Non-pigmented ciliary epithelial cell (primary cell): ENCODE measurements around the gene RBBP9.
A peak's percentile ranks its signal among the peaks of the same experiment; 100 is the strongest.
"Not testable (repeated sequence)": the region's sequence is repeated elsewhere in the genome, so short reads cannot be mapped to it uniquely, and the experiment has no call there.

Experiments used
- DNase-seq: peaks from one replicate; pipeline ENCODE4 v3.0.0-alpha.2; 2010; ENCODE audit warnings: low read depth

The RBBP9 gene

GRCh38 chr20:18504479-18505060, 7.5 kb upstream of the RBBP9 start:
- no peak for DNase-seq

GRCh38 chr20:18501672-18502071, 4.6 kb upstream of the RBBP9 start:
- DNase-seq: not testable (repeated sequence)

GRCh38 chr20:18497603-18498002, 578 bp upstream of the RBBP9 start:
- DNase-seq: no peak

DNA sequence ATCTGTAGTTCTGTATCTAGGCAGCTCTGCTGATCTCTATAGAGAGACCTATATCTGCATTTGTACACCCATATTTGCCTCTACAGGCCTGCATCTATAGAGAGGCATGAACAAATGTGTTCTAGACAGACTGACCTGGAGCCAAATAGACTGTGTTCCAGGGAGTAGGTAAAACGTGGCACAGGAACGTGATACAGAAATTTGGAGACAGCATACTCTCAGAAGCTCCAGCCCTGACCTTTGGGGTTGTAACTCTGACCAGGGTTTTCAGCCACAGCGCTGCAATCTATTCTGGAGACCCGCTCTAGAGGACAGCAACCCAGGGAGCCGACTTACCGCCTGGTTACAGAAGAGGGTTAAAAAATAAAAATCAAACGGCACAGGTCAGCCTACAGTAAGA, 983 bp downstream of the RBBP9 start:
- no peak for DNase-seq

GRCh38 chr20:18488301-18488700, 8.7 kb downstream of the RBBP9 start:
- DNase-seq: no peak

GRCh38 chr20:18481596-18481995, 15.4 kb downstream of the RBBP9 start:
- no peak for DNase-seq

GRCh38 chr20:18477821-18478220, 19.2 kb downstream of the RBBP9 start:
- no peak for DNase-seq

GRCh38 chr20:18477218-18477617, 19.8 kb downstream of the RBBP9 start:
- no peak for DNase-seq

DNA sequence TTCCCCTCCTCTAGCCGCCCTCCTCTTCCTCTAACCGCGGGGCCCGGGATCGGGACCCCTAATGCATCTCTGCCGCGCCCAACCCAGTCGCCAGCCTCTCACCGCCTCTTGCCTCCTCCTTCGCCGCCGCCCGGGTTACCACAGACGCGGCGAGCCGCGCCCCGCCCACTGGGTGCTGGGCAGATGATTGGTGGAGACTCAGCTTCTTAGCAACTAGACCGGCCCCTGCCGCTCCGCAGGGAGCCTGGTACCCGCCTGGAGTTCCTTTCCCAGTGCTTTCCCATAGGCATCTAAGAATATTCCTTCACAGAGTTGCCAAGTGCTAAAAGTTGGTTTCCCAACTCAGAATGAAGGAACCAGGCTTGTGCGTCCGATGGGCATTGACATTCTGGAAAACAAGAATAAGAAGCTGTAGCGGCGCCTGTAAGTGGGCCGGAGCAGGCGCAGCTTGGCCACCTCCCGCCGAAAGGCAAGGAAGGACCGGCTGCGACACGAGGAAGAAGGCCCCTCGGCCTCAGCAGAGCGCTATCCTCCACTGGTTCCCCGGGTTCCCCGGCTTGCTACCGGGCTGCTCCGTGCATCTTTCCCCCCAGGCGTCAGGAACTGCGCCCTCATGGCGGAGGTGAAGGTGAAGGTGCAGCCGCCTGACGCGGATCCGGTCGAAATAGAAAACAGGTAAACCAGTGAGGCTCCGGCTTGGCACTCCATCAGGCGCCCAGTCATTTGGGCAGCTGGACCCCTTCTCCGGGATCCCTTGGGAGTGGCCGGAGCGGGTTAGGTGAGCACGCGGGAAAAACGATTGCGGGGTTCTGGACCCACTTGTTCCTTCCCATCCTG, 29.9 kb downstream of the RBBP9 start, which contains the start of the genes DZANK1 and POLR3F:
DZANK1 (minus strand) TSS at position 137 of the 837 bp plus-strand sequence. CDS start 1,672 bp downstream, outside the sequence.
POLR3F (plus strand) TSS at position 497 of the 837 bp plus-strand sequence; CDS start at position 614, 117 bp downstream.
- DNase-seq: peak; percentile 76

GRCh38 chr20:18466574-18466893, 30.5 kb downstream of the RBBP9 start:
- DNase-seq: no peak

- no peak for DNase-seq
Observed at GRCh38 chr20:18465536-18466200, 31.4 kb downstream of the RBBP9 start.

GRCh38 chr20:18456600-18456999, 40.4 kb downstream of the RBBP9 start:
- DNase-seq: no peak

DNA sequence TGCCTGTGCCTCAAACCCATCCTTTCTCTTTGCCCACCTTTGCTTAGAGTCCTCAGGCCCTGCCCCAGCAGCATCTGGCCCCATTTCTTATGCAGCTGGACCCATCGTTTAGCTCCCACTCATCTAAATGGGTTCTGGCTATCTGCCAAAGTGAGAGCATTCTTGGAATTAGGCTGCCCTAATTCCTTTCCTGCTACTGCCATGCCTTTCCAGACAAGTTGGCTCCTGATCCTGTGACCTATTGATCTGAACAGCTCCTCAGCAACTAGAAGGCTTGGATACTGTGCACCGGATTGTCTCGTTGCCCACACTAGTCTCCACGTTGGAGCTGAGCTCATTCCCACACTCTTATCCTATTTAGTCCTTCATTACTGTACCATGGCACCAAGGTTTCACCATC, 53.1 kb downstream of the RBBP9 start:
- DNase-seq: no peak

DNA sequence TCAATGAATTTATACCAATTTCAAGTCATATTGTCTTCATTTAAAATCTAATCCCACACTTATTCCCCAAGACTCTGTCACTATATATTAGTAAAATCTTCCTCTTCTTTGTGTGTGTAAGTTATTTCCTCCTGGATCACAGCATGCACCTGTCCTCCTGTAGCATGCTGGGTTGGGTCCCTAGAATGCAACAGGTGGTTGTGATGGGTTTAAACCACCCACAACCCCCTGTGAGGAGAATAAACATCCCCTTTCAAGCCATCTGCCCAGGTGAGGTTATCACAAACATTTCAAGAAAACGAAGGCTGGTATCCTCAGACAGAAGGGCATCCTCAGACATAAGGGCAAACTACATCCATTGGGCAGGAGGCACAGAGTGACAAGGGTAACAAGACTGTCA, 56.6 kb downstream of the RBBP9 start:
- DNase-seq: no peak

DNA sequence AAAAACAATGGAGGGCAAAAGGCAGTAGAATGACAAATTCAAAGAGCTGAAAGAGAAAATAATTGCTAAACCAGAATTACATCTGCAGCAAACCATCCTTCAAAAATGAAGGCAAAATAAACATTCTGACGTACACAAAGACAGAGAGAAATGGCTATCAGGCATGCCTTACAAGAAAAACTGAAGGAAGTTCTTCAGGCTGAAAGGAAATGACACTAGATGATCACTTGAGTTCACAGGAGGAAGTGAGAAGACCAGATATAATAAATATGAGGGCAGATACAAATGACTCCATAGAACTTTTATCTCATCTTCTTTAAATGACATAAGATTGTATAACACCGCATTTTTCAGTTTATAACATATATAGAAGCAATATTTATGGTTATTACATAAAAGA, 60.2 kb downstream of the RBBP9 start:
- DNase-seq: no peak
